Ishikawa (cell line): ENCODE data around the gene PRKN.

Experiments used
- CEBPB ChIP-seq: IDR thresholded peaks from 2 replicates; pipeline ENCODE4 v1.6.1; 2012
- NFIC ChIP-seq: IDR thresholded peaks from 2 replicates; pipeline ENCODE4 v1.6.1; 2012
- REST ChIP-seq: IDR thresholded peaks from 2 replicates; pipeline ENCODE4 v1.6.1; 2012; ENCODE audit warnings: low read depth, mild to moderate bottlenecking
- TAF1 ChIP-seq: IDR thresholded peaks from 2 replicates; pipeline ENCODE4 v1.6.1; 2012; ENCODE audit warnings: low read depth, mild to moderate bottlenecking
- TEAD4 ChIP-seq: IDR thresholded peaks from 2 replicates; pipeline ENCODE4 v1.6.1; 2012
- TF ChIP-seq, protein P1 (sequence below): IDR thresholded peaks from 2 replicates; pipeline ENCODE4 v1.6.1; 2012

DNA sequence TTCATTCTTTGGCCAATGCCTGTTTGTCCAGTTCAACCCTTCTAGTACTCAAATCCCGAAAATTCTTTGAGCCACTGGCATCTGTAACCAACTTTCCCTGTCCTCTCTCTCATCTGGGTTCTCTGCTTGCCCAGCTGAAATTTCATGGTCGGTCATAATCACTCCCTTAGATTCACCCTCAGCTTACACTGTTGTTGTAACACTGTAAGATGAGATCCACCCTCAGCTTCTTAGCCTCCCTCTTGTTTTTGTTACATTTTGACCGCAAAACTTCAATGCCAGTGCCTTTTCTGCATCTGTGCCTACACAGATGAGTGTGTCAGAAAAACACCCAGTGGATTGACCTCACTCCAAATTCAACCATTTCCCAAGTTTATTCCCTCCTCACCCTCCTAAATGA, 1162.6 kb downstream of the PRKN start:
- TF ChIP-seq REST (no peak), CEBPB (no peak), TAF1 (no peak), TEAD4 (no peak), NFIC (no peak)
- TF ChIP-seq, protein P1, sequence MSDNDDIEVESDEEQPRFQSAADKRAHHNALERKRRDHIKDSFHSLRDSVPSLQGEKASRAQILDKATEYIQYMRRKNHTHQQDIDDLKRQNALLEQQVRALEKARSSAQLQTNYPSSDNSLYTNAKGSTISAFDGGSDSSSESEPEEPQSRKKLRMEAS, result no peak
